Activated CD8-positive, alpha-beta memory T cell treated with anti-CD3 and anti-CD28 coated beads, Interleukin-2, amount 50 U/mL, for 24 hours (primary cell): ENCODE measurements around the gene MUC6.

Experiments
- DNase-seq: peaks from one replicate; pipeline ENCODE4 v3.0.0-alpha.2; 2020; ENCODE audit errors: extremely low read depth

Gene MUC6

GRCh38 chr11:1073261-1073724 is 36.8 kb upstream of the MUC6 start:
- DNase-seq = no peak

GRCh38 chr11:1072821-1073231 is 36.3 kb upstream of the MUC6 start:
- DNase-seq = no peak

DNA sequence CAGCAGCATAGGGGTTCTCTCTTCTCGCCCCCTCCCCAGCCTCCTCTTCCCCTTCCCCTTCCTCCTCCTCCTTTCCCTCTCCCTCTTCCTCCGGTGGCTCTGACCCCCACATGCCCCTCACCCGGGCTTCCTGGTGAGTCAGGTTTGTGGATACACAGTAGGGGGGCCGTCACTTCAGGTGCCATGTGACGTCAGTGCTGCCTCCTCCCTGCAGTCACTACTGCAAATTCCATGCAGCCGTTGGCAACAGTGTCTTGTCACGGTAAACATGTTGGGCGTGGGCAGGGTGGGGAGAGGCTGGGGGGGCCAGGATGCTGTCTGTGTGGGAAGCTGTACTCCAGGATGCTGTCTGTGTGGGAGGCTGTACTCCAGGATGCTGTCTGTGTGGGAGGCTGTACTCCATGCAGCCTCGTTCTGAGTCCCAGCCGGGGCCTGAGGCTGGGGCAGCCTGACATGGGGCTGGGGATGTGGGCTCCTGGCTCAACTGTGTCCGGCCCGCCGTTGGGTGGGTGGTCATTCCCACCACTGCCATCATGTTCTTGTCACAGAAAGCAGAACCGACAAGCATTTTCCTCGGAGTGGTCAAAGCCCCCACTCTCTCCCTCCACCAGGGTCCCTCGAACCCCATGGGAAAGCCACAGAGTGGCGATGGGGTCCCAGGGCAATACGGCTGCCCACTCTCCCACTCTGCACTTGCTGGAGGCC is 35.8 kb upstream of the MUC6 start:
- DNase-seq = no peak

DNA sequence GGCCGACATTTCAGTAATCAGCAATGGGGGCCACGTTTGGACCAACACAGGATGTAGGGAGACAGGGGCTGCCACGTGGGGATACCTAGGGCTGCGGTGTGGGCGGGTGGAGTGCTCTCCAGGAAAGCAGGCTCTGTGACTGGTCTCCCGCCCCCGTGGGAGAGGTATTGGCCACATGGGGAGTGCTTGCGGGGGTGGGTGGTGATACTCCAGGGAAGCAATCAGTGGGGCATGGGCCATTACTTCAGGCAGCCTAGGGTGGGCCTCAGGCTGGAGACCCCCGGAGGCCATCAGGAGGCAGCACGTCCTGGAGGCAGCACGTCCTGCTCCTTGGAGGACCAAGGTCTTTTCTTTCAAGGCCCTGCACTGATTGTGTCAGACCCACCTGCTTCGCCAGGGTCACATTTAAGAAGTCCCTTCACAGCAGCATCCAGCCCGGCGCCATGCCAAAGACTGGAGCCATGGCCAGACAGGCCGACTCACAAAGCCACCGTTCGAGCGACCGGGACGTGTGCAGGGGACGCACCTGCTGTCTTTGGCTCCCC is 35.1 kb upstream of the MUC6 start:
- DNase-seq = no peak

GRCh38 chr11:1070594-1071462 is 34.3 kb upstream of the MUC6 start:
- DNase-seq = no peak

DNA sequence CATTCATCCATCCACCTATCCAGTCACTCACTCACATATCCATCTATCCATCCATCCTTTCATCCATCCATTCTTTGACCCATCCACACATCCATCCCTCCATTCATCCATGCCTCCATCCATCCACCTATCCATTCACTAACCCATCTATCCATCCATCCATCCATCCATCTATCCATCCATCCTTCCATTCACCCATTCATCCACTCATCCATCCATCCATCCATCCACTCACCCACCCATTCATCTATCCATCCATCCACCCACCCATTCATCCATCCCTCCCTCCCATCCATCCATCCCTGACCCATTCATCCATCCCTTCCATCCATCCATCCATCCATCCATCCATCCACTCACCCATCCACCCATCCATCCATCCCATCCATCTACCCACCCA is 33.2 kb upstream of the MUC6 start:
- DNase-seq = no peak

DNA sequence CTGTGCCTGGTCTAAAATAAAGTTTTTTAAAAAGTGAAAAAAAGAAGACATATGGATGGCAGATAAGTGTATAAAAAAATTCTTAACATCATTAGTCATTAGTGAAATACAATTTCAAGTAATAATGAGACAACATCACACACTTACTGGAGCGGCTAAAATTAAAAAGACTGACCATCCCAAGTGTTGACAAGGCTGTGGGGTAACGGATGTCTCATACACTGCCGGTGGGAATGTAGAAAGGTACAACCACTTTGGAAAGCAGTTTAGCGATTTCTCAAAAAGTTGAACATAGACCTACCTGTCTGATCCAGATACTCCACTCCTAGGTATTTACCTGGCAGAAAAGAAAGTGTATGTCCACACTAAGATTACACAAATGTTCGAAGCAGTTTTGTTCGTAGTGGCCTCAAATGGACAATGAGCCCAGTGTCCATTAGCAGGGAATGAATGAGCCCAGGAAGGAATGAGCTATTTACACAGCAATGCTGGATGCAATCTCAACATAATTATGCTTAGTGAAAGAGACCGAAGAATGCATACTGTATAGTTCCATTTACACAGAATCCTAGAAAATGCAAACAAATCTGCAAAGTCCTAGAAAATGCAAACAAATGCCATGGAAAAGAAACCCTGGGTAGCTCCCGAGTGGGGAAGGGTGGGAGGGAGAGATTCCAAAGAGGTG is 31.4 kb upstream of the MUC6 start:
- no peak for DNase-seq

GRCh38 chr11:1064167-1064566 is 27.6 kb upstream of the MUC6 start:
- no peak for DNase-seq

- no peak for DNase-seq
These were observed 25.7 kb upstream of the MUC6 start for GRCh38 chr11:1062075-1062820.

DNA sequence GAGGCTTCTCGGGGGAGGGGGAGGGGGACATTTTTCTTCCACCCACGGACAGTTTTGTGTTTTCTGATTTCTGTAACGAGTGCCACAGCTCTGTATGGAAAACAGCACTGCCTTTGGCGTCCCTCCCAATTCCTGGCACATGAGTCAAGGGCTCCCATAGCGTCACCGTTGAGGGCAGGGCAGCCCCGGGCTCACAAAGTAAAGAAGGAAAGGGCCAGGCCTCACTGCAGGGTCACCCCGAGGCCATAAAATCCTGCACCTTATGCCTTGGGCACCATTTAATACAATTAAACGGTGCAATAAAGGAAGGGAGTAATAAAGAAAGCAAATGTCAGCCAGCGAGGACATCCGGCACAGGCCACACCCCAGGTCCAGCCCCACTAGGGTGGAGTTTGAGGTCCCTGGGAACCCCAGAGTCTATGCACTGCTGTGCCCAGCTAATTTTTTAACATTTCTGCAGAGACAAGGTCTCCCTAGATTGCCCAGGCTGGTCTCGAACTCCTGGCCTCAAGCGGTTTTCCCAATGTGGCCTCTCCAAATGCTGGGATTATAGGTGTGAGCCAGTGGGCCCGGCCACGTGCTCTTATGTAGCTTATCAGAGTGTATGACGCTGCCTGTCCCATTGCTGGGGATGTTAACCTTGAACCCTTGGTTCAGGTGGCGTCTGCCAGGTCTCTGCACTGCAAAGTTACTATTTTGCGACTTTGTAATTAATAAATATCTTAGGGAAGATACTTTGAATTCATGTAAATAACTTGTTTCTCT is 24.5 kb upstream of the MUC6 start:
- DNase-seq = no peak

DNA sequence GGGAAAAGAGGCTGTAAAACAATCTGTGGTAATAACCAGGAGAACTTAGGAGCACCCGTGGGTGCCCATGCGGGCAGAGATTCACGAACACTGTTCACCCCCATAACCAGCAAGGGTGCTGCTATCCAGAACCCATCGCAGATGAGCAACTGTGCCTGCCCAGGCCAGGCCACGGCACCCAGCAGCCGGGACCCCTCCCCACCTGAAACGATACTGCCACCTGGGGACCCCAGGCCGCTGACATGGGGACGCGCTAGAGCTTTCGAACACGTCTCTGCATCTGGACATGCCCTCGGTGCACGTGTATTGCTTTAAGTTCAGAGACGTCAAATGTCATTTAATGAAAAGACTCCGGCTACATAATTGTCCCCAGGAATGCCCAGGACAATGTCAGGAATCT is 23.9 kb upstream of the MUC6 start:
- no peak for DNase-seq

DNA sequence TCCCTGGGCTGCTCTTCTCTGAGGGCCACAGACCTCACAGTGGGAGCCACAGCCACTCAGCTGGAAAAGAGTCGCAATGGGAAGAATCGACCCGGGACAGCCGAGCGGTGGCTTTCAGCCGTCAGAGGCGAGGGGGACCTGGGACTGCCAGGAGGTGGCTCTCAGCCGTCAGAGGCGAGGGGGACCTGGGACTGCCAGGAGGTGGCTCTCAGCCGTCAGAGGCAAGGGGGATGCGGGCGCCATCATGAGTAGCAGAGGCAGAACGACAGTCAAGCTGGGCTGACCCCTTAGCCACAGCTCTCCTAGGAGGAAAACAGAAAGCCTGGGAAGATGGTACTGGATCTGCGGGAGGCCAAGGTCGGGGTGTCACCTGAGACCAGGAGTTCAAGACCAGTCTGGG is 23.2 kb upstream of the MUC6 start:
- DNase-seq = no peak

DNA sequence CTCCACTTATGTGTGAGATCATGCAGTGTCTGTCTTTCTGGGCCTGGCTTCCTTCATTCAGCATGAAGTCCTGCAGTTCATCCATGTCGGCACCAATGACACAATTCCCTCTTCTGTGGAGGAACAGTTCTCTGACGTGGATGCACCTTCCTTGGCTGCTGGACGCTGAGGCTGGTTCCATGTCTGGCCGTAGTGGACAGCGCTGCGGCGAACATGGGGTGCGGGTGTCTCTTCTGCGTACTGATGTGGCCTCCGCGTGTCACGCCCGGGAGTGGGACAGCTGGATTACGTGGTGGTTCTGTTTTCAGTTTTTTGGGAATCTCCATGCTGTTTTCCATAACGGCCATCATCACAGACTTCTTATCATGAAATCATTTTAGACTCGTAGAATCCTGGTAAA is 21.3 kb upstream of the MUC6 start:
- DNase-seq = no peak

DNA sequence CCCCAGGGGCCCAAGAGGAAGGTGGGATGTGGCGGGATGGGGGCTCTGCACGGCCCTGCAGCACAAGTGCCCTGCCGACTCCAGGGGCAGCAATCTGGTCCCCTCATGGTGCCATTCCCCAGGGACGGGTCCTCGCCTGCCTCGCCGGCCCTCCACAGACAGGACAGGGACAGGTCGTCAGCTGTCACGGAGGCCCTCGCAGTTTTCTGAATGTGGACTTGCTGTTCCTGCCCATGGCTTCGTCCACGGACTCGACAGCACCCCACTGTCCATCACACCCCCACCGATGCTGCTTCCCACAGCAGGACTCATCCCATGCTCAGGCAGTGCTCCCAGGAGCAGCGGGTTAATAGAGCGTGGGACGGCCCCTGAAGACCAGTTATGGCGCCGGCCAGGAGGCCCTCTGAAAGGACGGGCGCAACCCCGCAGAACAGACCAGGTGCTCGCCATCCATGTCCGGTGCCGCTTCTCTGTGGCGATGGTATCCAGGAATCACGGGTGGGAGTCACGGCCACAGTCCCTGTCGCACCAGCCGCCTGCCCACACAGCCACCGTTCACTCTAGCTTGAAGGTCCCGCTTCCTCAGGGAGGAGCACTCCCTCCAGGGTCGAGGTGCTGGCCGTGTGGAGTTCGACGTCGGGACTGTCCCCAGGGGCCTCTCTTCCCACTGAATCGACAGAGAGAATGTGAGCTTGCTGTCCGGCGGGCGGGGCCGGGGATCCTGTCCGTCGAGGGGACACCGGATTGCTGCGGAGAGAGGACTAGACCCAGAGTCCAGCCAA is 19.7 kb upstream of the MUC6 start:
- DNase-seq = no peak

- no peak for DNase-seq
These were observed 18.7 kb upstream of the MUC6 start for GRCh38 chr11:1055109-1055703.

DNA sequence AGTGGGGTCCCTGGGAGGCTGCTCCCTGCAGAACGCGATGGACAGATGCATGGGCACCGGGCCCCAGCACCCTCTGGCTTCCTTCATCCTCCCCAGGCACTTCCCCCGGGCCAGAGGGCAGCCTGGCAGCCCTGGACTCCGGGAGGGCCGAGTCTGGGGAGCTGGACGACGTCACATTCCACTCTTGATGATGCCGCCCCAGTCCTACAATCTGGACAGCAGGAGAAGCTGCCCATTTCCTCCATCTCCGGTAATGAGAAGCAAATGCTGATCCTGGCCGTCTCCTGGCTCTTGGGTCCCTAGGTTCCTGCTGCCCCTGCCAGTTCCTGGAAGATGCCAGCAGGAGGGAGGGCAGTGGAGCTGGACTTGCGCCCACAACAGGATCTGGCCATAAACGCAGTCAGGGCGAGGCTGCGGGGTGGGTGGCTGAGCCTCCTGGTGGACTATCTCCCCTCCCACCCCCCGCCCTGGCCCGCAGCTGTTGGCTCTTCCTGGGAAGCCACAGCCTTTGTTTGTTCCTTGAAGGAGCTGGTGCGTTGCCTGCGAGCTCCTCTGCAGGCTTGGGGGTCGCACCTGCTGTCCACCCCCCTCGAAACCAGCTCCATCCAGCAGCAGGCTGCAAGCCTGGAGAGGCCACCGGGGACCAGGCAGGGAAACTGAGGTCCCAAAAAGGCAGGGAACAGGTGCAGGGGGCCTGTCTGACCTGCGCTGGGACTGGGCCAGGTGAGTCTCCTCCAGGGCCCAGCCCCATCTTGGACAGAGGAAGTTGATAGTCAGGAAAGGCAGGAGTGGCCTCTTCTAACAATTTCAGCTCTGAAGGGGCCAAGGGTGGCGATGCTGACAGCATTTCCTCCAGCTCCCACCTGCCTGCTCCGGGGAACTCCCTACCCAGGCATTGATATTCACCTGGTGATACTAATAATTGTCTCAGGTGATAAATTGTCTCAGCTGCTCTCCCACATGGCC is 17.9 kb upstream of the MUC6 start:
- no peak for DNase-seq

DNA sequence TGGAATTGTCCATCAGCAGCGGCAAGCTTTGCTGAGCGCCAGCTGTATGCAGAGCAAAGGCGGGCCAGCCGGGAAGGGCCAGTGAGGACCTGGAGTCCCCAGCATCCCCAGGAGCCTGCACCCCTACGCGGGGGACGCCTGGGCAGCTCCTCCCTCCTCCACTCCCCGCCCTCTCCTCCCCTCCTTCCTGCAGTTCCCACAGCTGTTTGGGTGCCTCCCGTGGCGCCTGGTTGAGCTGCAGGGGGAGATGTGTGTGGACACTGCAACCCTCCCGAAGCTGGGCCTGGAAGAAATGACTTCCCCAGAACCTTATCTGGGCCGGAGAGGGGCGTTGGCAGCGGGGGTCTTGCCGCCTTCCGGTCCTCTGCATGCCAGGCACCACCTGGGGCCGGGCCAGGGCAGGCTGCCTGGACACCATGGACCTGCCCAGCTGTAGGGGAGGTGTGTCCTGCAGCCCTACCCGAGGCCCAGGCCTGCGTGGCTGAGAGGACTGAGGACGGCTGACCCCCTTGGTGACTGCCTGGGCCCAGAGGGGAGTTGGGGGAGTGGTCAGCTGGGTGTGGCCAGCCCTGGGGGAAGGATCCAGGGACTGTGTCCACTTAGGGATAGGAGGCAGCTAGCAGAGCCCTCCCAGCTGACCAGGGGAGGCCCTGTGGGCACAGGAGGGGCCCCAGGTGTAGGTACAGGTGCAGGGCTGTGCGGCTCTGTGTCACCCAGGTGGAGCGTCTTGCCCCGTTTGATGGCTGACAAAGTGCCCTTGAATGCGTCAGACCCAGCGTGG is 16.8 kb upstream of the MUC6 start:
- DNase-seq = no peak
